CD14-positive monocyte (primary cell): ENCODE results near the gene UAP1L1. TPM values are rescaled to one million over a fixed set of nuclear protein-coding genes. Genes with fewer than 3 reads are reported as not detected.

Source experiments
- DNase-seq, 3 donors: peaks; one replicate each; pipeline ENCODE4 v3.0.0-alpha.2; 2011 to 2022
- H2AFZ ChIP-seq: 2 replicates; pipeline ENCODE4 v1.6.0; 2012; ENCODE audit warnings: mild to moderate bottlenecking, low read depth, low read length, inconsistent platforms; ENCODE audit not compliant: insufficient read depth, poor library complexity, severe bottlenecking
- H3K27ac ChIP-seq, 2 donors: 1 replicate in 1 of 2; 2 replicates in 1 of 2; pipeline ENCODE4 v1.5.1; 2012 to 2013; ENCODE audit warnings: low read length in 2 of 2, control low read depth in 1 of 2, inconsistent platforms in 1 of 2, low read depth in 1 of 2, mild to moderate bottlenecking in 1 of 2
- H3K27me3 ChIP-seq, 2 donors: one replicate each; pipeline versions ENCODE4 v1.6.0 to v1.6.1; 2011 to 2013; ENCODE audit warnings: low read length in 2 of 2; ENCODE audit not compliant: control insufficient read depth in 2 of 2, insufficient read depth in 2 of 2
- H3K36me3 ChIP-seq, 2 donors: replicated peaks in 1 of 2; 1 replicate in 1 of 2; 2 replicates in 1 of 2; pipeline versions ENCODE4 v1.5.1 to v1.6.1; 2012 to 2013; ENCODE audit warnings: low read length in 2 of 2, control low read depth in 1 of 2, inconsistent platforms in 1 of 2, mild to moderate bottlenecking in 1 of 2; ENCODE audit not compliant: insufficient read depth in 2 of 2, control insufficient read depth in 1 of 2
- H3K4me1 ChIP-seq, 2 donors: 1 replicate in 1 of 2; 2 replicates in 1 of 2; pipeline versions ENCODE4 v1.5.1 to v1.6.1; 2012 to 2013; ENCODE audit warnings: low read length in 2 of 2, control low read depth in 1 of 2, inconsistent platforms in 1 of 2, mild to moderate bottlenecking in 1 of 2, moderate library complexity in 1 of 2; ENCODE audit not compliant: insufficient read depth in 2 of 2, control insufficient read depth in 1 of 2
- H3K4me2 ChIP-seq: replicated peaks from 2 replicates; pipeline ENCODE3; 2012; ENCODE audit warnings: low read length, moderate library complexity, mild to moderate bottlenecking; ENCODE audit not compliant: poor library complexity, severe bottlenecking; ENCODE audit errors: extremely low read depth
- H3K4me3 ChIP-seq, 3 experiments: fragments of 200-600 bp in 1 of 3; sonication (generic) in 1 of 3; replicated peaks in 1 of 3; 1 replicate in 2 of 3; 2 replicates in 1 of 3; pipeline ENCODE4 v1.5.1; 2011 to 2013; ENCODE audit warnings: low read length in 3 of 3, mild to moderate bottlenecking in 3 of 3, control low read depth in 2 of 3, low read depth in 2 of 3, inconsistent platforms in 1 of 3, moderate library complexity in 1 of 3
- H3K79me2 ChIP-seq: 2 replicates; pipeline ENCODE4 v1.6.0; 2012; ENCODE audit warnings: mild to moderate bottlenecking, control low read depth, inconsistent platforms, low read length, moderate library complexity; ENCODE audit not compliant: insufficient read depth
- H3K9ac ChIP-seq: 2 replicates; pipeline ENCODE4 v1.6.0; 2017; ENCODE audit warnings: low read length, mild to moderate bottlenecking; ENCODE audit not compliant: insufficient read depth, poor library complexity, severe bottlenecking
- H3K9me3 ChIP-seq, 2 donors: replicated peaks in 1 of 2; 1 replicate in 1 of 2; 2 replicates in 1 of 2; pipeline versions ENCODE4 v1.5.1 to v1.6.1; 2012 to 2013; ENCODE audit warnings: low read length in 2 of 2, control low read depth in 1 of 2; ENCODE audit not compliant: control insufficient read depth in 1 of 2, insufficient read depth in 1 of 2
- H4K20me1 ChIP-seq: 2 replicates; pipeline ENCODE4 v1.6.0; 2012; ENCODE audit warnings: mild to moderate bottlenecking, low read length, control low read depth, moderate library complexity; ENCODE audit not compliant: insufficient read depth
- H3K27ac Mint-ChIP-seq, 7 donors: one replicate each; pipeline ENCODE4 v1.8.0; 2020; ENCODE audit warnings: mild to moderate bottlenecking in 7 of 7, mixed read lengths in 7 of 7, moderate library complexity in 6 of 7, inconsistent platforms in 2 of 7
- H3K27me3 Mint-ChIP-seq, 3 donors: one replicate each; pipeline ENCODE4 v1.8.0; 2021 to 2022; ENCODE audit warnings: low read depth in 3 of 3, mild to moderate bottlenecking in 3 of 3, mixed read lengths in 3 of 3, moderate library complexity in 3 of 3, inconsistent platforms in 1 of 3
- H3K36me3 Mint-ChIP-seq, 2 donors: one replicate each; pipeline ENCODE4 v1.8.0; 2020; ENCODE audit warnings: mixed read lengths in 2 of 2, inconsistent platforms in 1 of 2, mild to moderate bottlenecking in 1 of 2
- H3K4me1 Mint-ChIP-seq: one replicate; pipeline ENCODE4 v1.8.0; 2020; ENCODE audit warnings: mild to moderate bottlenecking, mixed read lengths
- H3K4me3 Mint-ChIP-seq, 2 donors: one replicate each; pipeline ENCODE4 v1.8.0; 2020; ENCODE audit warnings: mild to moderate bottlenecking in 2 of 2, mixed read lengths in 2 of 2, moderate library complexity in 1 of 2
- H3K9me3 Mint-ChIP-seq, 7 donors: one replicate each; pipeline ENCODE4 v1.8.0; 2020 to 2022; ENCODE audit warnings: mixed read lengths in 7 of 7, mild to moderate bottlenecking in 6 of 7, moderate library complexity in 6 of 7, inconsistent platforms in 2 of 7
- CTCF ChIP-seq: fragments of 200-600 bp; IDR thresholded peaks from one replicate; pipeline ENCODE4 v1.8.0; 2022; ENCODE audit warnings: antibody characterized with exemption, mild to moderate bottlenecking
- WGBS: methylation state at CpG from one replicate; pipeline ENCODE4 v1.1.5; 2013; ENCODE audit warnings: missing lambda C conversion rate; ENCODE audit not compliant: insufficient coverage; 5-methylcytosine and 5-hydroxymethylcytosine counted together
- intact Hi-C, 2 donors: fragments of 100-400 bp; cut with micrococcal nuclease; formaldehyde crosslinking; loops; one replicate each; pipeline versions ENCODE4 v1.15.0 to v1.15.1; 2023
- polyA plus RNA-seq, 3 donors: library from polyadenylated mRNA; depleted of rRNA in 1 of 3; unstranded in 2 of 3; stranded (reverse) in 1 of 3; fragments of 300-500 nt in 2 of 3; fragments of >200 nt in 1 of 3; fragmentation: Illumina TruSeq in 2 of 3; gene quantifications; 1 replicate in 2 of 3; 2 replicates in 1 of 3; pipeline ENCODE4 v1.2.3, GENCODE V29; 2012 to 2021

Gene UAP1L1
- polyA plus RNA-seq, 3 donors: 5.7 to 16.7 (median 14.8) TPM

DNA sequence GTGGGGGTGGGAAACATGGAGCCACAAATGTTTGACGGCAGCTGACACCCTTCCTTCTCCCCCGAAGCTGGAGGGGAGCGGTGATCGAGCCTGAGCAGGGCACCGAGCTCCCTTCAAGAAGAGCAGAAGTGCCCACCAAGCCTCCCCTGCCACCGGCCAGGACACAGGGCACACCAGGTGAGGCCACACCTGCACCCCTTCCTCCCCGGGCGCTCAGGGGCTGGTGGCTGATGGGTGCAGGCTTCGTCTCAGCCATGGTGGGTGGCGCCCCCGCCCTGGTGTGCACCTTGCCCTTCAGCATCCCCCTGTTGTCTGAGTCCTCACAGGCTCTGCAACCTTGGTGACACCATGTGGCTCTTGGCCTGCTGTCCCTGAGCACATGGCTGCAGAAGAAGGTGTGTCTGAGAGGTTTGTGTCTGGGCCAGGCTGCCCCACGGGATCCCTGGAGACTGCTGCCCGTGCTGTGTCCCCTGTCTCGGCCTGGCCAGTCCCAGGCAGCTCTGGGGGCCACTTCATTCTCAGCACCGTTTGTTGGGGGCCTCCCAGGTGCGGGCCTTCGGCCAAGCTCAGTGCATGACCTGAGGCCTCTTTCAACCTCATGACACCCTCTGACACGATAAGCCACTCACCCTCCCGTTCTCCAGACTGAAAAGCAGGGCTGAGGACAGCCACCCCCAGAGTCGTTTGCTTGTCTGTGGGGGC, 20.6 kb downstream of the UAP1L1 start:
- DNase-seq: no peak
- WGBS: 97% methylated on average over 17 of the region's 20 CpGs
- no peak overlapping the region for H3K4me2 ChIP-seq
- H3K27ac Mint-ChIP-seq: peak overlapping the region in 2 of 7 donors; percentile 13 to 52
- H3K9me3 Mint-ChIP-seq: peaks cover 0 to 3% (median 0%) of the 10 kb centered on the region in 7 donors
- H3K4me1 Mint-ChIP-seq: no peaks in the 10 kb centered on the region
- peaks cover 10 to 17% of the 10 kb centered on the region in 2 donors for H3K9me3 ChIP-seq
- no peak overlapping the region for H2AFZ ChIP-seq
- no peak overlapping the region for H3K4me3 Mint-ChIP-seq
- H3K9ac ChIP-seq: no peak overlapping the region
- intact Hi-C loops: no loop called here
- peaks cover 72 to 82% of the 10 kb centered on the region in 2 donors for H3K36me3 ChIP-seq
- no peaks in the 10 kb centered on the region for H3K79me2 ChIP-seq
- no peak overlapping the region for H3K27ac ChIP-seq
- H3K4me3 ChIP-seq: no peak overlapping the region
- no peak for TF ChIP-seq CTCF
- no peaks in the 10 kb centered on the region for H3K27me3 ChIP-seq
- no peaks in the 10 kb centered on the region for H3K4me1 ChIP-seq
- peaks cover 44 to 49% of the 10 kb centered on the region in 2 donors for H3K36me3 Mint-ChIP-seq
- no peaks in the 10 kb centered on the region for H4K20me1 ChIP-seq
- peaks cover 0 to 2% (median 0%) of the 10 kb centered on the region in 3 donors for H3K27me3 Mint-ChIP-seq

- H3K36me3 Mint-ChIP-seq: peaks cover 33 to 44% of the 10 kb centered on the region in 2 donors
- 95% methylated on average over 8 of the region's 14 CpGs for WGBS
- no peaks in the 10 kb centered on the region for H3K27me3 ChIP-seq
- no peak overlapping the region for H3K9ac ChIP-seq
- peaks cover 0 to under 1% (median 0%) of the 10 kb centered on the region in 3 donors for H3K27me3 Mint-ChIP-seq
- no peaks in the 10 kb centered on the region for H3K79me2 ChIP-seq
- H3K27ac ChIP-seq: no peak overlapping the region
- DNase-seq: no peak
- no peaks in the 10 kb centered on the region for H3K4me1 ChIP-seq
- H3K4me3 ChIP-seq: no peak overlapping the region
- no peak overlapping the region for H3K4me3 Mint-ChIP-seq
- H3K9me3 Mint-ChIP-seq: peaks cover 0 to 3% (median 0%) of the 10 kb centered on the region in 7 donors
- no peak overlapping the region for H3K27ac Mint-ChIP-seq
- no peak for TF ChIP-seq CTCF
- H3K9me3 ChIP-seq: peaks cover 10 to 27% of the 10 kb centered on the region in 2 donors
- intact Hi-C loops: no loop called here
- no peaks in the 10 kb centered on the region for H4K20me1 ChIP-seq
- H2AFZ ChIP-seq: no peak overlapping the region
- no peaks in the 10 kb centered on the region for H3K4me1 Mint-ChIP-seq
- H3K36me3 ChIP-seq: peaks cover 85 to 88% of the 10 kb centered on the region in 2 donors
- no peak overlapping the region for H3K4me2 ChIP-seq
Observed at GRCh38 chr9:137099231-137099630, 21.9 kb downstream of the UAP1L1 start.
